GM21528 (cell line): Measurements from ENCODE around the gene MPRIP.
A peak's percentile ranks its signal among the peaks of the same experiment; 100 is the strongest.

ENCODE experiments used
- ATAC-seq: cut with Tn5 transposase; IDR thresholded peaks from one replicate; pipeline ENCODE4 v1.9.1; 2021; ENCODE audit warnings: mild to moderate bottlenecking, moderate library complexity; ENCODE audit not compliant: unreplicated experiment, low FRiP score

MPRIP gene

DNA sequence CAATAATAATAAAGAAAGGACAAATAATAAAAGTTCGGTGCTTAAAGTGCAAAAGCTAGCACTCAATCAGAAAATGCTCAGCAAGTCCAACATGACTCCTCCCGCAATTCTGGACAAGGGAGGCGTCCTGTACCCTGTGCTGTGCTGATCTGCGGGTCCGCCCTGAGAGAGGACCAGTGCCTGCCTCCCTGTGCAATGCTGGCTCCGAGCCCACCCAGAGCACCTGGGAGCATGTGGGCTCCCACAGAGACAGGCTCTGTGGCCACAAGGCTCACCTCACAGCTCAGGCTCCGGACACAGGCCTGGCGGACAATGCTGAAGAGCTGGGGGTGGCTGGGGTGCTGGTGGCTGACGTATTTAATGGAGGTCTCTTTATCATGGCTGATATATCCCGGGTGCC, 183.6 kb downstream of the MPRIP start:
- ATAC-seq = no peak

DNA sequence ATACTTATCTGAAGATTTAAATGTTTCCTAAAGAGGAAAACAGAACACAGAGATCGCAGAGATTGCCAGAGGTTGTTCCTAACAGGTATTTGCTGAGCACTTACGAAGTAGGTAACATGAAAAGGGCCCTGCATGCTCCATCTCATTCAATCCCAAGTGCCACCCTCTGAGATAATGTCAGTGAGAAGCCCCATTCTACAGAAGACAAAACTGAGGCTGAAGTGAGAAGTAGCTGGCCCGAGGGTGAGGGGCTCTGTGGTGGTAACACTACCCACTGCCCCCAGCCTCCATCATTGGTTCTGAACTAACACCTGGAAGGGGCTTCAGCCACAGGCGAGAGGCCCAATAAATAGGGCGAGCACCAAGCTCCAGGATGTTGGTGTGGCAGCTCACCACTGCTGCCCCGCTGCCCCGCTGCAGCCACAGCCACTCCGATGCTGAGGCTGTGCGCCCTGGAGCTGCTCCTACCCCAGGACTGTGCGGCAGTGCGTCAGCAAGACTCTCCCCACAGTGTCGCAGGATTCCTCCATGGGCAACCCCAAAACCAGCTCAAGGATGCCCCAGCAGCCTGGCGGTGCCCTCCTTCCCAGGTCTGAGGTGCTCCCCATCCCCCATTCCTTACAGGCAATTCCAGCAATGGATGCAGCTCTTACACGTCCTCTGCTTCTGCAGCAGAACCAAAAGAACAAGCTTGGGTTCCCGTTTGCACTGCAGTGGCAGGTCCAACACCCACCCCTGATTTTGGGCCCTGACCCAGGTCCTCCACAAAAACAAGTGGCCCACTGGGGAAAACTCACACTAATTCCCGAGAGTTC, 184.4 kb downstream of the MPRIP start:
- no peak for ATAC-seq

DNA sequence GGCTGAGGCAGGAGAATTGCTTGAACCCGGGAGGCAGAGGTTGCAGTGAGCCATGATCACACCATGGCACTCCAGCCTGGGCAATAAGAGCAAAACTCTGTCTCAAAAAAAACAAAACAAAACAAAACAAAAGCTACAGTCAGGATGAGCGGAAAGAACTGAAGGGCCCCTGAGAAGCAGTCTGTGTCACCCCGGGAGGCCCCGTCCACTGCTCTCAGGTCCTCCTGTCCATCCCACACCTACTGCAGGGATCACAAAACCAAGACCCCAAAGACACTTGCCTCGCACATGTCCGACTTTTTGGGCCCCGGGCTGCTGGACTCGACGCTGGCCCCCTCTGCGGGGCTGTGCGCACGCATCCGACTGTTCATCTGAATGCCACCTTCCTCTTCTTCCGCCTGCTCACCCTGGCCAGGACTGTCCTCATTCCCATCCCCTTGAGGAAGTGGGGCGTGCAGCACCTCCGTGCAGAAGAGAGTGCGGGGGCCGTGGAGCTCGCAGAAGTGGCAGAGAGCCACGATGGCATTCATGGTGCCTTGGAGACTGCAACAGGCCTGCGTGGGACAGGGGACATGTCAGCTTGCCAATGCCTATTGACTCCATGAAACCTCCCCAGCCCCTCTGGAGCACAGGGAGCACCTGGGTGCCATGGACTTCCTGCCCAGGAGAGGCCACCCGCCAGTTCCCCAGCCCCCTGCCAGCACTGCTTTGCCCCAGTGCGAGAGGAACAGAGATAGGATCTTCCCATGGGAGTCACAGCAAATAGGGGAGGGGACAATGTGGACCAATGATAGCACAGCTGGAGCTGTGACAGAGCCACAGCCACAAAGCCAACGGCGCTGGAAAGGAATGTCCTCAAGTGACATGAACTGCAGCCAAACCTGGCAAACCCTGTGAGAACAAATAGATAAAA, 185.6 kb downstream of the MPRIP start:
- no peak for ATAC-seq

DNA sequence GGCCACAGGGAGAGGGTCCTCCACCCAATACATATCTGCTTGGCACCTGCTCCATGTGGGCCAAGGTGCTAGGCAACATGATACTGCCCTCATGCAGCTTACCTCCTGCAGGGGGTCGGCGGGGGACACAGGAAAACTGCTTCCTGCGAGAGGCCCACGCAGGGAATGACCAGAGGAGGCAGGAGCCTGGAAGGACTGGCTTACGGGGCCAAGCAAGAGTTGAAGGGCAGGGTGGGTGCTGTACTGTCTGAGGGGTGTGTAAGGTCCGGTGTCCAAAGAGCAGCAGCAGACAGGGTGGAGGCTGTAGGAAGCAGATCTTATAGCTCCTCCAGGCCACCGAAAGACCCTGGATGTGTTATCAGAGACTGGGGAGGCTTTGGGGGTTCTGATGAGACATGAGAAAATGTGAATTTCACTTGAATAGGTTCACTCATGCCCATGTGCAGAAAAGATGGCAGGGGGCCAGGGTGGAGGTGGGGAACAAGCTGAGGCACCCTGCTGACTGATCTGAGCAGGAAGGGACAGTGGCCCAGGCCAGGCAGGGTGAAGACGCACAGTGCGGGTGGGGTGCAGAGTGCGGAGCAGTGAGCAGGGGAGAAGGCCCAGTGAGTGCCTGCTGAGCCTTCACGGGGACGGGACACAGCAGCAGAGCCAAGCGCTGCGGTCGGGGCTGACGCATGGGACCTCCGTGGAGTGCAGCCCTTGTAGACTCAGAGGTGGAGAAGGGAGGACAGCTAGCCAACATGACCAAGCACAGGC, 186.4 kb downstream of the MPRIP start:
- no peak for ATAC-seq

DNA sequence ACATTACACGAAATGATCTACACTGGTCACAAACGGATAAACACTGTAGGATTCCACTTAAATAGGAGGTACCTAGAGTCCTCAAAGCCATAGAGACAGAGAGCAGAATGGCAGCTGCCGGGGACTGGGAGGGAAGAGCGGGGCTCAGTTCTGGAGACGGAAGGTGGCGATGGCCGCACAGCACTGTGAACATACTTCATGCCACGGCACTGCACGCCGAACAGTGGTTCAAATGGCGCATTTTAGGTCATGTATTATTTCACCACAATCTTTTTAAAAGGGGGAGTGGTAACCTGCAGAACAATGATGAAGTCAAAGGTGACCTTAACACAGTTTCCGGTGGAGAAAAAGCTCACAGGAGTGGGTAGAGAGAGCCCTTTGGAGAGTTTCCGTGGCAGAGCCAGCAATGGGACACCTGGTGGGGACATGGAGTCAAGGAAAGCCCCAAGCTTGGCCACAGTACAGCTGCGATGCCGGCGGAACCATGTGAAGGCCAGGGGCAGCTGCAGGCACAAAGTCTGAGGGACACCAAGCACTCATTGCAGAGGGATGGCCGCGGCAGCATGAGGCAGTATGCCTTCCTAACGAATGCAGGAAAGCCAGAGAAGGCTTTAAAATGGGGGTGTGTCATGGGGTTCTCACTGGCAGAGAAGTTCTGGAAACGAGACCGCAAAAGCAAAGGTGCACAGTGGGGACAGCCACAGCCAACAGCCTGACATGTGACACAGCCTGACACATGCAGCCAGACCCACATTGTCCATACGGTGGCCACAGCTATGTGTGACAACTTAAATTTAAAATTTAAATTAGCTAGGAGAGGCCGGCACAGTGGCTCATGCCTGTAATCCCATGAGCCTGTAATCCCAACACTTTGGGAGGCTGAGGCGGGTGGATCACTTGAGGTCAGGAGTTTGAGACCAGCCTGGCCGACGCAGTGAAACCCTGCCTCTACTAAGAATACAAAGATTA, 187.4 kb downstream of the MPRIP start:
- no peak for ATAC-seq

DNA sequence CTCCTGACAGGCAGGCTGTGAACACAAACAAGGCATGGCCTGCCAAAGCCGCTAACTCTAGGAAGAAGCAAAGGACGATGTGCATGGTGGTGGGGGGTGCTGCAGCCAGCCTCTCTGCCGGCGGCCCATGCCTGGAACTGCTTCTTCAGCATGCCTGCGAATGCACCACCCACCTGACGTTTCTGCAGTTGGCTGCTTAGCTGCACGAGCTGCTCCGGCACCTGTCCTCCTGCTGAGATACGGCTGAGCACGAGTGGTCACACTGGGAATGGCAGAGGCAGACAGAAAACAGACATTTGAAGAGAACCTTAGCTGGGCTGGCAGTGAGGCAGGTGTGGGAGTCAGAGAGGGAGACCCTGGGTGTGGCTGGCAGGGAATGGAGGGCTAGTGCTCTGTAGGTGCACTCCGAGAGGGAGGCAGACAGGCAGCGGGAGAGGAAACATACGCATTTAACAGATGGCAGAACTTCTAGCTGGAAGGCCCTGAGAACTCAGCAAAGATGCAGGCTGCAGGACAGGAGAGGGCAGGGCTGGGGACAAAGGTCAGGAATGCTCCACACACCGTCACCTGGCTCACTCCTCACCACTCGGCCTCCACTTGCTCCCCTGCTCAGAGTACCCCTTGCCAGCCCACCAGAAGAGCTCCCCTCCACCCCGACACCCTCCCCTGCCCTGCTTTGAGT, 189.5 kb downstream of the MPRIP start:
- no peak for ATAC-seq

DNA sequence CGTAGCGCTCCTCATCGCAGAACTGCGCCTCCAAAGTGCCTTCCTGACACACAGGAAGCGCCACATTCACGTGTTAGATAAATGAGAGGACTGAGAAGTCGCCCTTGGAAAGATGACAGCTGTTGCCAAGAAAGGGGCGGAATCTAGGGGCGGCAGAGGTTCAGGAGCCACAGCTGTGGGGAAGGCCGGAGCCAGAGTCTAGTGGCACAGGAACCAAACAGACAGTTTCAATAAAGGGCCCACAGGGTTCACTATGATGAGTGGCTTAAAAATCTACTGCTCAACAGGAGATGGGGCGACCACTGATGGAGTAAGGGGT, 190.0 kb downstream of the MPRIP start:
- no peak for ATAC-seq

DNA sequence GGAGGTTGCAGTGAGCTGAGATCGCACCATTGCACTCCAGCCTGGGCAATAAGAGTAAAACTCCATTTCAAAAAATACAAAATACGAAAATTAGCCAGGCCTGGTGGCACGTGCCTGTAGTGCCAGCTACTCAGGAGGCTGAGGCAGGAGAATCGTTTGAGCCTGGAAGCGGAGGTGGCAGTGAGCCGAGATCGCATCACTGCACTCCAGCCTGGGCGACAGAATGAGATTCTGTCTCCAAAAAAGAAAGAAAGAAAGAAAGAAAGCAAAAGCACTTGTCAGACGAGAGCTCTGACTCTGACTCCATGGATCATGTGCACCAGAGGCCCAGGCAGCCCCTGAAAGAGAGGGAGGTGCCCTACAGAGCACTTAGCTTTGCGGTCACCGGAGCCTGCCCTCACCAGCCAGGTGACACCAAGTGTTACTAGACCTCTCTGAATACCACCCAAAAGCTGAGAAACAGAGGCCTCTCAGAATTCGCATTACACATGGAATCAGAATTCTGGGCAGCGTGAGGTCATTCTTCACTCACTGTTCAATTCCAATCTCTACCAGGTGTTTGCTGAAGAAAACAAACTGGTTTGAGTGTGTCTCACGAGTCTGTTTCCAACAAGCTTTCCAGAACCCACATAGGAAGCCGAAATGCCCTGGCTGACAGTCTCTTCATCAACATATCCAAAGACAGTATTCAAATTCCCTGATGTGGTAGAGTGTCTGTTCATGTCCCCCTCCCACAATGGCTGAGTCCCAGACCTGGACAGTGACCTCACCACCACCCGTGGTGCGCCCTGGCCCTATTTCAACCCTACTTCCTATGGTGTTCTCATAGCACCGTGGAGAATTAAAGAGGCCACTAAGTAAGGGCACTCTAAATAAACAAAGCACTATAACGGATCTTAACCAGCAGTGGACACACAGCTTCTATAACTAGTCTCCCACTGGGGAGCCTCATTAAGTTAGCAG, 193.2 kb downstream of the MPRIP start:
- no peak for ATAC-seq

DNA sequence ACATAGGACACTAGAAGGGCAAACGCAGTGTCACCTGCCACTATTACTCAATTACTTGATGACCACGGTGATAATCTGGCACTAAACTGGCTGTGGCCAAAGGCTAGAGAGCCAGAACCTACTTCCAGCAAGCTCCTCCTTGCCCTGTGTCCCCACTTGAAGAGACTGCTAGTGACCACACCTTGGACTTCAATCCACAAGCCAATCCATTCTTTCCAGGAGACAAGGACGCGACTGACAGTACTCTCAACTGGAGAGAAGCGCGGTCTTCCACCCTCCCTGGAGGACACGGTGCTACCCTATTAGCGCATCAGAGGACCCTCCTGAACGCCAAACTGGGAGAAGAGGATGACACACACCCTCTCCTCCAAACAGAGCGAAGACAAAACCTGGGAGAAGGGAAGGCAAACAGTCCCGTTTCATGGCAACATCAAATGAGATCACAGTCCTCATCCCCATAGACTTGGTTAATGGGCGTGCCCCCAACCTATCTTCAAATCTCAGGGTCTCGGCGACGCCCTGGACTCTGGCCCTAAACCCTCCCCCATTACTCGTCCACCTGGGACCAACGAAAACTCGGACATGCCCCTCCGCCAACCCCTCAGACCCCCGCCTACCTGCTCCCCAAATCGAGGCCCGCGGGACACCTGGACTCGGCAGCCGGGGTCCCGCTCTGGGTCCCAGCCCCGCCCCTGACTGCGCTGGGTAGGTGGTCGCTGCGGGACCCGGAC, 194.2 kb downstream of the MPRIP start:
- ATAC-seq = peak; percentile 32

DNA sequence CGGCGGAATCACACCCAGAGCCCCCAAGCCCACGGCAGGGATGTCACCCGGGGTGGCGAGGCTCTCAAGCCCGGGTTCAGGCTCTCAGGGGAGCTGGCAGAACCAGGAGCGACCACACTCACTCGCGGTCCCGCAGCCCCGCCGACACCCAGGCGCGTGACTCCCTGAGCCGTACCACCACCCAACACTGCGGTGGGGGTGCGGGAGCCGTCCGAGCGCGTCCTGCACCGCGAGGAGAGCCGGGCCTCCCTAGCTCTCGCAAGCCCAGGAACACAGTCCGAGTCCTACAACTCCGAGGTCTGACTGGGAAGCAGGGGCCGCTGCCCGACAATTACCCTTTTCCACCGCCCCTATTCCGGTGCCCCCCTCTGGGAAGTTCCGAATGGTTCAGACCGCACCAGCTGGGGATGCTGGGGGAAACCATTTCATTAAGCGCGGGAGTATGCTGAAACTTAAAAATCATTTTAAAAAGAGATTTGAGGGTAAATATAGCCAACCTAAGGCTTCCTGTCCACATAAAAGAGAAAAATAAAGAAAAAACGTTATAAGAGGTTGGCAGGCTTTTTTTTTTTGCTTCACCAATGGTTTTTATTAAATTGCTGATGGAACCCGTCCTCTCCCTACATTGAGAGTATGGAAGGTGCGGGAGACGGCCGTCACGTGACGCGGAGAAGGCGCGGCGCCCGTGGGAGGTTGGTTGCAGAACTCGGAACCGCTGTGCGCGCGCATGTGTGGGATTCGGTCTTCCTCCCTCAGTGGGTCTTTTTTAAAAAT, 195.0 kb downstream of the MPRIP start, which contains the start of gene FLCN:
Gene FLCN, minus strand, starts transcription at position 143 of the 774 bp plus-strand sequence. CDS start 9,031 bp downstream, outside the sequence.
- peak; percentile 78 for ATAC-seq

DNA sequence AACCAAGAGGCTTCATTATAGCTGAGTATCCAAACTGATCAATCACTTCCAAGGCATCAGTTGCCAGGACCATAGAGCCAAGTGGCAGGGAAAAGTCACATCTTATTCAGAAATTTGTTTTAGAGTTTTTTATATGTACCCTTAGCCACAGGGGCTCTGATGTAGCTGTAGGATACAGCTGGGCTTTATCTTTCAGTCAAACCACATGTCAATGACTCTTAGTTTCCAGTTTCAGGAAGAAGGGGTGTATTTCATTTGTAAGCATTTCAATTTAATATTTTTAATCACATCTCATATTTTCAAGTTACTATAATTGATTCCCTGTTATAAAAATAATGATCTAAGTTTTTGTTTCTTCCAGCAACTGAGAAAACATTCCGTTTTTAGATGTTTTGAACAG, 197.6 kb downstream of the MPRIP start:
- ATAC-seq = no peak

DNA sequence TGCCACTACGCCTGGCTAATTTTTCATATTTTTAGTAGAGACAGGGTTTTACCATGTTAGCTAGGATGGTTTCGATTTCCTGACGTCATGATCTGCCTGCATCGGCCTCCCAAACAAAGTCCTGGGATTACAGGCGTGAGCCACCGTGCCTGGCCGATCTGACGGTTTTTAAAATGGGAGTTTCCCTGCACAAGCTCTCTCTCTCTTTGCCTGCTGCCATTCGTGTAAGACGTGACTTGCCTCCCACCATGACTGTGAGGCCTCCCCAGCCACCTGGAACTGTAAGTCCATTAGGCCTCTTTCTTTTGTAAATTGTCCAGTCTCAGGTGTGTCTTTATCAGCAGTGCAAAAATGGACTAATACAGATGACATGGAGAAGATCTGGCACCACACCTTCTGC, 199.4 kb downstream of the MPRIP start:
- no peak for ATAC-seq

DNA sequence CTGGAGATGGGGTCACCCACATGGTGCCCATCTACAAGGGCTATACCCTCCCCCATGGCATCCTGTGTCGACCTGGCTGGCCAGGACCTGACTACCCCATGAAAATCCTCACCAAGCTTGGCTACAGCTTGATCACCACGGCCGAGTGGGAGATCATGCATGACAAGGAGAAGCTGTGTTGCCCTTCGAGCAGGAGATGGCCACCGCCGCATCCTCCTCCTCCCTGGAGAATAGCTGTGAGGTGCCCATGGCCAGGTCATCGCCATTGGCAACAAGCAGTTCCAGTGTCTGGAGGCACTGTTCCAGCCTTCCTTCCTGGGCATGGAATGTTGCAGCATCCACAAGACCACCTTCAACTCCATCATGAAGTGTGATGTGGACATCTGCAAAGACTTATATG, 200.0 kb downstream of the MPRIP start:
- ATAC-seq = no peak
